ENCODE measurements around the gene POLR2M. TPM values are rescaled to one million over a fixed set of nuclear protein-coding genes. Genes with fewer than 3 reads are reported as not detected.

Gene POLR2M
- total and polyA plus RNA-seq, 10 of the 15 experiments (the other 5 are each of a cell fraction or from before 2014, with no cell fraction given): 5.8 to 364 (median 23.7) TPM

DNA sequence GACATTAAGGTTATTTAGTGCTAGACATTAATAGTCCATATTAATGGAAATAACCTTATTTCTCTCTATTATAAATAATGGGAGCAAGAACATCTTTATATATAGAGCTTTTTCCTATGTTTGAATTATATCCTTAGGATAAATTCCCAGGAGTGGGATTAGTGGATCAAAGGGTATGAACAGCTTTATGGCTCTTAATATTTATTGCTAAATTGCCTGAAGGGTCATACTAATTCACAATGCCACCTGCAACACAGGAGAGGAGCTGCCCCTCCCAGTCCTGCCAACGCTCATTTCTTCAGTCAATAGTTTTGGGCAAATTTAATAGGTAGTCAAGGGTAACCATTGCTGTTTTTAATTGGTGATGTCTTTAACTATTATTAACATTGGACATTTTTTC lies 48.9 kb upstream of the POLR2M start:
- no TSS peak for BruUV-seq (replicated peaks)
- H3K9ac ChIP-seq (ENCODE audit: control insufficient read depth, insufficient read depth, low read length): no peak overlapping the region
- no peaks in the 10 kb centered on the region for H3K9me3 ChIP-seq (replicated peaks; ENCODE audit: control insufficient read depth, insufficient read depth, low read length)
- H4K20me1 ChIP-seq (ENCODE audit: control insufficient read depth, insufficient read depth): no peaks in the 10 kb centered on the region
- SMC1A ChIA-PET (ENCODE audit: uncharacterized antibody, unreplicated experiment): interaction anchor here (0.9 to 1.4 kb wide), 3 partner anchors 8 to 18 kb away, joined by 3 read pairs; no protein-coding TSS in a partner anchor
- no peak for FAIRE-seq
- no peak overlapping the region for H2AFZ ChIP-seq (ENCODE audit: control insufficient read depth, low read depth, low read length)
- TF ChIP-seq SRF (IDR thresholded peaks at IDR 0.05; ENCODE audit: low read depth in 2 of 2, low read length in 2 of 2) (no peak), KAT2A (conservative IDR thresholded peaks at IDR 0.05; ENCODE audit: control insufficient read depth, low read depth, low read length) (no peak), MTA2 (IDR thresholded peaks at IDR 0.05; ENCODE audit: low read depth) (no peak), LARP7 (IDR thresholded peaks at IDR 0.05) (no peak), BRCA1 (IDR thresholded peaks at IDR 0.05; ENCODE audit: low read depth, low read length) (no peak), SUPT20H (IDR thresholded peaks at IDR 0.05; ENCODE audit: borderline replicate concordance, control insufficient read depth, low read depth, low read length) (no peak), FOXM1 (IDR thresholded peaks at IDR 0.05; ENCODE audit: low read depth, low read length) (no peak), ZNF384 (IDR thresholded peaks at IDR 0.05; ENCODE audit: borderline replicate concordance, low read depth, low read length) (no peak), BCL11A (IDR thresholded peaks at IDR 0.05; ENCODE audit: low read depth, low read length) (no peak), NRF1 (conservative IDR thresholded peaks at IDR 0.05; ENCODE audit: low read depth, low read length) (no peak), KLF5 (IDR thresholded peaks at IDR 0.05; ENCODE audit: partially characterized antibody) (no peak), MYB (IDR thresholded peaks at IDR 0.05; ENCODE audit: borderline replicate concordance, low read depth, low read length) (no peak)
- TF ChIP-seq, protein P1, sequence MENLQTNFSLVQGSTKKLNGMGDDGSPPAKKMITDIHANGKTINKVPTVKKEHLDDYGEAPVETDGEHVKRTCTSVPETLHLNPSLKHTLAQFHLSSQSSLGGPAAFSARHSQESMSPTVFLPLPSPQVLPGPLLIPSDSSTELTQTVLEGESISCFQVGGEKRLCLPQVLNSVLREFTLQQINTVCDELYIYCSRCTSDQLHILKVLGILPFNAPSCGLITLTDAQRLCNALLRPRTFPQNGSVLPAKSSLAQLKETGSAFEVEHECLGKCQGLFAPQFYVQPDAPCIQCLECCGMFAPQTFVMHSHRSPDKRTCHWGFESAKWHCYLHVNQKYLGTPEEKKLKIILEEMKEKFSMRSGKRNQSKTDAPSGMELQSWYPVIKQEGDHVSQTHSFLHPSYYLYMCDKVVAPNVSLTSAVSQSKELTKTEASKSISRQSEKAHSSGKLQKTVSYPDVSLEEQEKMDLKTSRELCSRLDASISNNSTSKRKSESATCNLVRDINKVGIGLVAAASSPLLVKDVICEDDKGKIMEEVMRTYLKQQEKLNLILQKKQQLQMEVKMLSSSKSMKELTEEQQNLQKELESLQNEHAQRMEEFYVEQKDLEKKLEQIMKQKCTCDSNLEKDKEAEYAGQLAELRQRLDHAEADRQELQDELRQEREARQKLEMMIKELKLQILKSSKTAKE (IDR thresholded peaks at IDR 0.05; ENCODE audit: low read depth, poor library complexity, severe bottlenecking): no peak
- TF ChIP-seq, protein P2, sequence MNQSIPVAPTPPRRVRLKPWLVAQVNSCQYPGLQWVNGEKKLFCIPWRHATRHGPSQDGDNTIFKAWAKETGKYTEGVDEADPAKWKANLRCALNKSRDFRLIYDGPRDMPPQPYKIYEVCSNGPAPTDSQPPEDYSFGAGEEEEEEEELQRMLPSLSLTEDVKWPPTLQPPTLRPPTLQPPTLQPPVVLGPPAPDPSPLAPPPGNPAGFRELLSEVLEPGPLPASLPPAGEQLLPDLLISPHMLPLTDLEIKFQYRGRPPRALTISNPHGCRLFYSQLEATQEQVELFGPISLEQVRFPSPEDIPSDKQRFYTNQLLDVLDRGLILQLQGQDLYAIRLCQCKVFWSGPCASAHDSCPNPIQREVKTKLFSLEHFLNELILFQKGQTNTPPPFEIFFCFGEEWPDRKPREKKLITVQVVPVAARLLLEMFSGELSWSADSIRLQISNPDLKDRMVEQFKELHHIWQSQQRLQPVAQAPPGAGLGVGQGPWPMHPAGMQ (IDR thresholded peaks at IDR 0.05; ENCODE audit: borderline replicate concordance): no peak
- TF ChIP-seq, protein P3, sequence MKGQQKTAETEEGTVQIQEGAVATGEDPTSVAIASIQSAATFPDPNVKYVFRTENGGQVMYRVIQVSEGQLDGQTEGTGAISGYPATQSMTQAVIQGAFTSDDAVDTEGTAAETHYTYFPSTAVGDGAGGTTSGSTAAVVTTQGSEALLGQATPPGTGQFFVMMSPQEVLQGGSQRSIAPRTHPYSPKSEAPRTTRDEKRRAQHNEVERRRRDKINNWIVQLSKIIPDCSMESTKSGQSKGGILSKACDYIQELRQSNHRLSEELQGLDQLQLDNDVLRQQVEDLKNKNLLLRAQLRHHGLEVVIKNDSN (IDR thresholded peaks at IDR 0.05; ENCODE audit: borderline replicate concordance, extremely low read length, insufficient read depth, low read depth, low read length): no peak
- TF ChIP-seq, protein P4, sequence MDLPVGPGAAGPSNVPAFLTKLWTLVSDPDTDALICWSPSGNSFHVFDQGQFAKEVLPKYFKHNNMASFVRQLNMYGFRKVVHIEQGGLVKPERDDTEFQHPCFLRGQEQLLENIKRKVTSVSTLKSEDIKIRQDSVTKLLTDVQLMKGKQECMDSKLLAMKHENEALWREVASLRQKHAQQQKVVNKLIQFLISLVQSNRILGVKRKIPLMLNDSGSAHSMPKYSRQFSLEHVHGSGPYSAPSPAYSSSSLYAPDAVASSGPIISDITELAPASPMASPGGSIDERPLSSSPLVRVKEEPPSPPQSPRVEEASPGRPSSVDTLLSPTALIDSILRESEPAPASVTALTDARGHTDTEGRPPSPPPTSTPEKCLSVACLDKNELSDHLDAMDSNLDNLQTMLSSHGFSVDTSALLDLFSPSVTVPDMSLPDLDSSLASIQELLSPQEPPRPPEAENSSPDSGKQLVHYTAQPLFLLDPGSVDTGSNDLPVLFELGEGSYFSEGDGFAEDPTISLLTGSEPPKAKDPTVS (IDR thresholded peaks at IDR 0.05; ENCODE audit: low read depth, low read length): no peak
- in situ Hi-C loops (cut with MboI) (no loop called here), intact Hi-C loops (cut with micrococcal nuclease; ENCODE audit: unreplicated experiment) (no loop called here)
- H3K36me3 ChIP-seq (ENCODE audit: control insufficient read depth in 2 of 2, insufficient read depth in 2 of 2, low read length in 1 of 2): no peaks in the 10 kb centered on the region
- RAD21 ChIA-PET (ENCODE audit: unreplicated experiment): no interaction called here
- no peak overlapping the region for H3K4me3 ChIP-seq
- WGBS (ENCODE audit: insufficient coverage, insufficient replicate concordance, low lambda C conversion rate, missing lambda C conversion rate): 68% methylated on average over 1 of the region's 1 CpG
- H3K4me2 ChIP-seq (ENCODE audit: control insufficient read depth, insufficient read depth): no peak overlapping the region
- H3K27ac ChIP-seq (ENCODE audit: control insufficient read depth, insufficient read depth): no peak overlapping the region
- no peak for DNase-seq (ENCODE audit: low read depth, low spot score)
- no peaks in the 10 kb centered on the region; a peak in 1 of 4 replicates for H3K27me3 ChIP-seq (replicated peaks in 1 of 2; ENCODE audit: control insufficient read depth in 2 of 2, insufficient read depth in 2 of 2, low read length in 1 of 2)
- ATAC-seq: no peak
- POLR2A ChIA-PET: no interaction called here
- CTCF ChIA-PET: interaction anchor here (1.2 kb wide), 1 partner anchor 14 kb away, joined by 3 read pairs; no protein-coding TSS in a partner anchor
- H3K4me1 ChIP-seq (ENCODE audit: control insufficient read depth, insufficient read depth, low read length): no peaks in the 10 kb centered on the region
- H3K79me2 ChIP-seq (ENCODE audit: control insufficient read depth, insufficient read depth, low read length): no peaks in the 10 kb centered on the region
